Trophoblast cell (in vitro differentiated cells and primary cell): ENCODE data around the gene FMOD.

ENCODE experiments used
- DNase-seq, 2 donors: peaks; one replicate each; pipeline ENCODE4 v3.0.0-alpha.2; 2016
- H2AFZ ChIP-seq: 2 replicates; pipeline ENCODE4 v1.6.1; 2013; ENCODE audit warnings: low read length, moderate library complexity, mild to moderate bottlenecking; ENCODE audit not compliant: insufficient read depth, poor library complexity
- H2AK5ac ChIP-seq: 2 replicates; pipeline ENCODE4 v1.6.1; 2013; ENCODE audit warnings: mild to moderate bottlenecking, low read length
- H2BK120ac ChIP-seq: 2 replicates; pipeline ENCODE4 v1.6.1; 2013; ENCODE audit warnings: low read length, mild to moderate bottlenecking, moderate library complexity; ENCODE audit not compliant: insufficient read depth, poor library complexity
- H2BK12ac ChIP-seq: 2 replicates; pipeline ENCODE4 v1.6.1; 2013; ENCODE audit warnings: mild to moderate bottlenecking, low read length, moderate library complexity
- H2BK5ac ChIP-seq: 2 replicates; pipeline ENCODE4 v1.6.1; 2013; ENCODE audit warnings: low read length, low read depth, moderate library complexity, mild to moderate bottlenecking; ENCODE audit not compliant: poor library complexity
- H3K14ac ChIP-seq: 2 replicates; pipeline ENCODE4 v1.6.1; 2013; ENCODE audit warnings: mild to moderate bottlenecking, low read length
- H3K18ac ChIP-seq: 2 replicates; pipeline ENCODE4 v1.6.1; 2013; ENCODE audit warnings: mild to moderate bottlenecking, low read length
- H3K23ac ChIP-seq: 2 replicates; pipeline ENCODE4 v1.6.1; 2013; ENCODE audit warnings: low read length
- H3K27ac ChIP-seq: 2 replicates; pipeline ENCODE4 v1.5.1; 2013; ENCODE audit warnings: low read depth, mild to moderate bottlenecking, inconsistent platforms, low read length, moderate library complexity
- H3K27me3 ChIP-seq: 2 replicates; pipeline ENCODE4 v1.6.1; 2013; ENCODE audit warnings: inconsistent platforms, mild to moderate bottlenecking, low read length, moderate library complexity; ENCODE audit not compliant: insufficient read depth
- H3K36me3 ChIP-seq, 2 experiments: 1 replicate in 1 of 2; 2 replicates in 1 of 2; pipeline ENCODE4 v1.6.1; 2013; ENCODE audit warnings: low read length in 2 of 2, mild to moderate bottlenecking in 2 of 2, moderate library complexity in 1 of 2; ENCODE audit not compliant: insufficient read depth in 2 of 2, control insufficient read depth in 1 of 2
- H3K4ac ChIP-seq: 2 replicates; pipeline ENCODE4 v1.6.1; 2013; ENCODE audit warnings: low read depth, mild to moderate bottlenecking, low read length, moderate library complexity
- H3K4me1 ChIP-seq, 2 experiments: 1 replicate in 1 of 2; 2 replicates in 1 of 2; pipeline ENCODE4 v1.6.1; 2013; ENCODE audit warnings: low read length in 2 of 2, mild to moderate bottlenecking in 2 of 2, moderate library complexity in 1 of 2; ENCODE audit not compliant: insufficient read depth in 2 of 2, control insufficient read depth in 1 of 2
- H3K4me2 ChIP-seq: 2 replicates; pipeline ENCODE4 v1.6.1; 2013; ENCODE audit warnings: inconsistent platforms, mild to moderate bottlenecking, low read length, moderate library complexity
- H3K4me3 ChIP-seq: 2 replicates; pipeline ENCODE4 v1.5.1; 2013; ENCODE audit warnings: mild to moderate bottlenecking, low read depth, low read length, inconsistent platforms
- H3K79me1 ChIP-seq: one replicate; pipeline ENCODE4 v1.6.1; 2013; ENCODE audit warnings: low read length
- H3K79me2 ChIP-seq: 2 replicates; pipeline ENCODE4 v1.6.1; 2013; ENCODE audit warnings: low read length, mild to moderate bottlenecking; ENCODE audit not compliant: control insufficient read depth, insufficient read depth, poor library complexity
- H3K9ac ChIP-seq: 2 replicates; pipeline ENCODE4 v1.6.1; 2013; ENCODE audit warnings: mild to moderate bottlenecking, low read length
- H3K9me3 ChIP-seq: 2 replicates; pipeline ENCODE4 v1.6.1; 2013; ENCODE audit warnings: low read depth, mild to moderate bottlenecking, control low read depth, inconsistent platforms, low read length; ENCODE audit not compliant: insufficient read depth
- H4K12ac ChIP-seq: 2 replicates; pipeline ENCODE4 v1.6.1; 2013; ENCODE audit warnings: low read depth, mild to moderate bottlenecking, low read length, moderate library complexity
- H4K8ac ChIP-seq: 2 replicates; pipeline ENCODE4 v1.6.1; 2013; ENCODE audit warnings: low read depth, mild to moderate bottlenecking, low read length, moderate library complexity
- H4K91ac ChIP-seq: one replicate; pipeline ENCODE4 v1.6.1; 2013; ENCODE audit warnings: low read depth, mild to moderate bottlenecking, low read length, moderate library complexity
- WGBS: extraction: QIAGEN DNeasy Blood & Tissue Kit; methylation state at CpG from one replicate; pipeline ENCODE4 v1.1.7; 2013; ENCODE audit warnings: missing lambda C conversion rate; ENCODE audit not compliant: insufficient read length, insufficient coverage; ENCODE audit errors: extremely low coverage; 5-methylcytosine and 5-hydroxymethylcytosine counted together

Gene FMOD

DNA sequence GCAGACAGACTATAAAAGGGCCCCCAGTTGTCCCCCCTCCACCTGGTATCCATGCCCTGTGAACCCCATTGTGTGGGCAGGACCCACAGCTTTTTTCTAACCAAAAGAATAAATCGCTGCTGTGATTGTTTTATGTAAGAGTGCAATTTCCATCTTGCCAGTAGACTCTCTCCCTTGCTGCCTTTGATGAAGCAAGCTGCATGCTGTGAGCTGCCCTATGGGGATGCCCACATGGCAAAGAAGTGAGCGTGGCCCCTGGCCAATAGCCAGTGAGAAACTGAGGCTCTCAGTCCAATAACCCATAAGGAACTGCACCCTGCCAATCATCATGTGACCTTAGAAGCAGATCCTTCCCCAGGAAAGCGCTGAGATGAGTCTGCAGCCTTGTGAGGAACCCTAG, 37.8 kb upstream of the FMOD start:
- Histone ChIP-seq H3K9me3 (no peaks in the 10 kb centered on the region), H2BK5ac (no peak overlapping the region), H2AFZ (no peak overlapping the region), H3K79me2 (no peaks in the 10 kb centered on the region), H3K14ac (no peak overlapping the region), H3K36me3 (no peaks in the 10 kb centered on the region), H3K4me2 (no peak overlapping the region), H2BK120ac (no peak overlapping the region), H2BK12ac (no peak overlapping the region), H3K23ac (no peak overlapping the region), H3K27me3 (no peaks in the 10 kb centered on the region), H4K8ac (no peak overlapping the region), H3K27ac (no peak overlapping the region), H3K18ac (no peak overlapping the region), H4K12ac (no peak overlapping the region), H3K9ac (no peak overlapping the region), H3K4me1 (no peaks in the 10 kb centered on the region), H3K4me3 (no peak overlapping the region), H2AK5ac (no peak overlapping the region), H3K79me1 (no peaks in the 10 kb centered on the region), H3K4ac (no peak overlapping the region), H4K91ac (no peak overlapping the region)
- no peak for DNase-seq
- no CpG with 5 or more reads among the region's 3 CpGs for WGBS

DNA sequence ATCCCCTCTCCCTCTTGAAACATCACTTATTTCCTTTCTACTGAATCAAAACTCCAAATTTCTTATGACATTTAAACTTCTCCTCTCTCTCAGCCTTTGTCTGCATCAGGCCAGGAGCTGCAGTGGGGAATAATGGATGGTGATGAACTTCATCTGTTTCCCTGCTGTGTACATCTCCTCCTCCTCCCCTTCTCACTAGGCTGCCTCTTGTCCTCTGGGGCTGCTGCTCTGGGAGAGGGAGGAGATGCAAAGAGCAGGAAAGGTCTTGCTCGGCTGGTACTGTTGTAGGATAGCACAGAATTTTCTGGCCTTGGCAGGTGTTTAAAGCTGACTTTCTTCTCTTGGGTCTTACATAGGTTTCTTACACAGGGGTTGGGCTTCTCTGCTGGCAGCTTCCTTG, 31.1 kb upstream of the FMOD start:
- Histone ChIP-seq H4K12ac (no peak overlapping the region), H2BK5ac (no peak overlapping the region), H3K9me3 (no peaks in the 10 kb centered on the region), H2AK5ac (no peak overlapping the region), H3K14ac (no peak overlapping the region), H3K4me3 (no peak overlapping the region), H3K23ac (no peak overlapping the region), H3K27me3 (no peaks in the 10 kb centered on the region), H4K8ac (no peak overlapping the region), H3K36me3 (no peaks in the 10 kb centered on the region), H2BK120ac (no peak overlapping the region), H3K4ac (no peak overlapping the region), H4K91ac (no peak overlapping the region), H3K27ac (no peak overlapping the region), H3K79me2 (no peaks in the 10 kb centered on the region), H3K4me1 (peaks cover 0 to 3% of the 10 kb centered on the region in 2 experiments), H3K4me2 (no peak overlapping the region), H3K79me1 (no peaks in the 10 kb centered on the region), H2AFZ (no peak overlapping the region), H3K18ac (no peak overlapping the region), H2BK12ac (no peak overlapping the region), H3K9ac (no peak overlapping the region)
- DNase-seq: no peak
- no CpG with 5 or more reads among the region's 1 CpG for WGBS

DNA sequence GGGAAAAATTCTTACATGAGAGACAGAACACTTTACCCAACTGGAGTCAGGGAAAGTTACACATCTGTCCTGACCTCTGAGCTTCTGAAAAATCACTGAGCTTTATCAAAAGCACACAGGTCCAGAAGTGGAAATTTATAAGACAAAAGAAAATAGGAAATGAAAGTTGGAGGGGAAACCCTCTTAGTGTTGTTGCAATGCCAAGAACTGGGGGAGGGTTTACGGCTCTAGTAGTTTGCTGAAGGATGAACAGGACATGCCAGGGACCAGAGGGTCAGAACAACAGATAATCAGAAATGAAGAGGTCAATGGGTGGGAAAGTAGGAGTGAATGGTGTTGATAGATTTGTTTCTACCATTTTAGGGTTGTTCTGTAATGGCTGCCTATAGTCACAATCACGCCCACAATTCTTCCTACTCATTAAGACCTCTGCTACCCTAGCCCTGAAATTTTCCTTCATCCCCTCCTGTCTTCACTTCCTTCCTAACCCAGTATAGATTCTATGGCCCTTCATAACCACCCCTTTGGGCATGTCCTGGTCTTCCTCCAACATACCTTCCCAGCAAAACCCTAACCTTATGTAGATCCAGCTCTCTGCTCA, 30.3 kb upstream of the FMOD start:
- H2AFZ ChIP-seq: no peak overlapping the region
- H3K18ac ChIP-seq: no peak overlapping the region
- no peak overlapping the region for H4K12ac ChIP-seq
- peaks cover 0 to 3% of the 10 kb centered on the region in 2 experiments for H3K4me1 ChIP-seq
- H2BK12ac ChIP-seq: no peak overlapping the region
- H4K91ac ChIP-seq: no peak overlapping the region
- no CpG with 5 or more reads among the region's 2 CpGs for WGBS
- H3K9me3 ChIP-seq: no peaks in the 10 kb centered on the region
- H3K79me1 ChIP-seq: no peaks in the 10 kb centered on the region
- no peaks in the 10 kb centered on the region for H3K79me2 ChIP-seq
- no peak overlapping the region for H4K8ac ChIP-seq
- peak in 1 of 2 donors; percentile 14 for DNase-seq
- H3K4me2 ChIP-seq: no peak overlapping the region
- H3K36me3 ChIP-seq: no peaks in the 10 kb centered on the region
- no peak overlapping the region for H3K27ac ChIP-seq
- H3K4me3 ChIP-seq: no peak overlapping the region
- H2AK5ac ChIP-seq: no peak overlapping the region
- no peaks in the 10 kb centered on the region for H3K27me3 ChIP-seq
- H3K14ac ChIP-seq: no peak overlapping the region
- H3K9ac ChIP-seq: no peak overlapping the region
- H3K4ac ChIP-seq: no peak overlapping the region
- H2BK5ac ChIP-seq: no peak overlapping the region
- no peak overlapping the region for H2BK120ac ChIP-seq
- no peak overlapping the region for H3K23ac ChIP-seq

DNA sequence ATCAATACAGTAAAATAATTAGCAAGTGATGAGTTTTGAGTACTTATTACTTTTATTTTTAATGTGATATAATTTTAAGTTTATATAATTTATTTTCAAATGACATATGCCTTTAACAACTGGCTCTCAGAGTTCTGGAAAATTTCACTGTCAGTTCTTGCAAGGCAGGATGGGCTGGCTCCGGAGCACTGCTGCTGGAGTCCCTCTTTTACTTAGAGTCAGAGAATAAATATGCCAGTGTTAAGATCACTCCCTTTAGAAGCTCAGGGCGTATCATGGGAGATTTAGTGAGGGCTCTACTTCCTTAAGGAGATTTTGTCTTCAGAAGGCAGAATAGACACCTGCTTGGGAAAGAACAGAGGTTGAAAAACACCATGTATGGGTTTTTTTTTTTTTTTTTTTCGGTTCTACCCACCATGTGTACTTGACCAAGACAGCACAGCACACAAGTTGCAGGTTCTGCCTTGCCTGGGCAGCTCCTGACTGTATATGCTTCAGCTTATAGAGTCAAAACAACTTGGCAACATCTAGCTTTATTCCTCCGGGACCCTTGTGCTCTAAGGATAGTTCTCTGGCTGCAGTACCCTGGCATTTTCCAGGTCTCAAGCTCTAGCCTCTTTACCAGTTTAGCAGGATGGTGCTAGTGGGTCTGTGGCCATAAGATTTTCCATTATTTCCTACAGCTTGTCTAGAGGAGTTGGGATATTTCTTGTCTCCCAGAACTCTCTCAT, 29.7 kb upstream of the FMOD start:
- H4K12ac ChIP-seq: no peak overlapping the region
- no CpG with 5 or more reads among the region's 4 CpGs for WGBS
- no peak overlapping the region for H2BK12ac ChIP-seq
- no peak overlapping the region for H4K8ac ChIP-seq
- no peaks in the 10 kb centered on the region for H3K36me3 ChIP-seq
- no peak overlapping the region for H3K18ac ChIP-seq
- H3K14ac ChIP-seq: no peak overlapping the region
- no peak overlapping the region for H3K23ac ChIP-seq
- H3K4me2 ChIP-seq: no peak overlapping the region
- H3K4me3 ChIP-seq: no peak overlapping the region
- no peak overlapping the region for H3K27ac ChIP-seq
- no peak overlapping the region for H4K91ac ChIP-seq
- DNase-seq: no peak
- no peak overlapping the region for H2BK120ac ChIP-seq
- peaks cover 0 to 3% of the 10 kb centered on the region in 2 experiments for H3K4me1 ChIP-seq
- H3K79me1 ChIP-seq: no peaks in the 10 kb centered on the region
- H3K9ac ChIP-seq: no peak overlapping the region
- no peaks in the 10 kb centered on the region for H3K27me3 ChIP-seq
- H2AK5ac ChIP-seq: no peak overlapping the region
- H2AFZ ChIP-seq: no peak overlapping the region
- no peak overlapping the region for H3K4ac ChIP-seq
- H2BK5ac ChIP-seq: no peak overlapping the region
- no peaks in the 10 kb centered on the region for H3K79me2 ChIP-seq
- no peaks in the 10 kb centered on the region for H3K9me3 ChIP-seq
